GM23248 (cell line): Measurements from ENCODE around the gene IL36B. TPM values are rescaled to one million over a fixed set of nuclear protein-coding genes. Genes with fewer than 3 reads are reported as not detected.

ENCODE experiments used
- DNase-seq: peaks from one replicate; pipeline ENCODE4 v3.0.0-alpha.2; 2015
- H2AFZ ChIP-seq: fragments of 200-600 bp; sonication (generic); 2 replicates; pipeline ENCODE4 v1.6.1; 2016; ENCODE audit warnings: antibody characterized with exemption
- H3F3A ChIP-seq: fragments of 200-600 bp; sonication (generic); 2 replicates; pipeline ENCODE4 v1.6.1; 2016; ENCODE audit warnings: mild to moderate bottlenecking, antibody characterized with exemption, mixed run types; ENCODE audit not compliant: insufficient read depth
- H3K27ac ChIP-seq: fragments of 200-600 bp; sonication (generic); 2 replicates; pipeline ENCODE4 v1.5.1; 2016; ENCODE audit warnings: mild to moderate bottlenecking
- H3K27me3 ChIP-seq: fragments of 200-600 bp; sonication (generic); replicated peaks from 2 replicates; pipeline ENCODE4 v1.6.1; 2016; ENCODE audit warnings: mild to moderate bottlenecking; ENCODE audit not compliant: insufficient read depth
- H3K36me3 ChIP-seq: fragments of 200-600 bp; sonication (generic); 2 replicates; pipeline ENCODE4 v1.6.1; 2016; ENCODE audit warnings: low read depth, mild to moderate bottlenecking
- H3K4me1 ChIP-seq: fragments of 200-600 bp; sonication (generic); 2 replicates; pipeline ENCODE4 v1.6.1; 2016; ENCODE audit warnings: mild to moderate bottlenecking; ENCODE audit not compliant: insufficient read depth
- H3K4me2 ChIP-seq: fragments of 200-600 bp; sonication (generic); one replicate; pipeline ENCODE4 v1.6.1; 2016; ENCODE audit warnings: mild to moderate bottlenecking; ENCODE audit not compliant: unreplicated experiment
- H3K4me3 ChIP-seq: fragments of 200-600 bp; sonication (generic); 2 replicates; pipeline ENCODE4 v1.5.1; 2016; ENCODE audit warnings: mild to moderate bottlenecking
- H3K79me2 ChIP-seq: fragments of 200-600 bp; sonication (generic); 2 replicates; pipeline ENCODE4 v1.6.1; 2016; ENCODE audit warnings: mild to moderate bottlenecking; ENCODE audit not compliant: insufficient read depth
- H3K9ac ChIP-seq: fragments of 200-600 bp; sonication (generic); 2 replicates; pipeline ENCODE4 v1.6.1; 2016; ENCODE audit warnings: mild to moderate bottlenecking
- H3K9me2 ChIP-seq: fragments of 200-600 bp; sonication (generic); 2 replicates; pipeline ENCODE4 v1.6.1; 2016; ENCODE audit warnings: mixed run types, mild to moderate bottlenecking, moderate library complexity; ENCODE audit not compliant: insufficient read depth
- H3K9me3 ChIP-seq: fragments of 200-600 bp; sonication (generic); one replicate; pipeline ENCODE4 v1.6.1; 2017; ENCODE audit warnings: low read depth
- H4K20me1 ChIP-seq: fragments of 200-600 bp; sonication (generic); 2 replicates; pipeline ENCODE4 v1.6.0; 2016; ENCODE audit not compliant: insufficient read depth
- EZH2 ChIP-seq: fragments of 200-600 bp; sonication (generic); IDR thresholded peaks from 2 replicates; pipeline ENCODE4 v1.6.1; 2018; ENCODE audit warnings: antibody characterized with exemption, mild to moderate bottlenecking; ENCODE audit not compliant: insufficient read depth, poor library complexity, severe bottlenecking
- EZH2phosphoT487 ChIP-seq: fragments of 200-600 bp; sonication (generic); IDR thresholded peaks from 2 replicates; pipeline ENCODE4 v1.6.1; 2018; ENCODE audit warnings: antibody characterized with exemption, moderate library complexity, mild to moderate bottlenecking, low read depth; ENCODE audit not compliant: insufficient read depth
- WGBS, 2 experiments: methylation state at CpG; one replicate each; pipeline ENCODE4 v1.1.6; 2015 to 2017; ENCODE audit warnings: low lambda C conversion rate in 2 of 2, low coverage in 1 of 2; ENCODE audit errors: missing lambda C conversion rate in 2 of 2; 5-methylcytosine and 5-hydroxymethylcytosine counted together
- in situ Hi-C: fragments of 300-500 bp; cut with MboI; formaldehyde crosslinking; loops from 2 replicates; pipeline ENCODE4 v1.15.0; 2020
- polyA plus RNA-seq: library from polyadenylated mRNA; unstranded; fragments of >200 nt; fragmentation: Nextera tagmentation; extraction: Ambion mirVana; gene quantifications from 2 replicates; pipeline ENCODE4 v1.2.1, GENCODE V29; 2016
- small RNA-seq: library from RNA; depleted of rRNA; stranded (forward); fragments of <200 nt; gene quantifications from one replicate; pipeline ENCODE3, GENCODE V24; 2014; ENCODE audit warnings: low read depth, low replicate concordance
- total RNA-seq: library from RNA; depleted of rRNA; stranded (reverse); fragments of >200 nt; shearing (Covaris generic); gene quantifications from 2 replicates; pipeline ENCODE4 v1.2.3, GENCODE V29; 2014; rRNA removed

Gene IL36B
- total and polyA plus RNA-seq, 2 experiments from 2014 or later, result not detected

- DNase-seq, result no peak
These were observed 72.9 kb downstream of the IL36B start for GRCh38 chr2:112979731-112980130.

GRCh38 chr2:112977559-112978056 is 75.1 kb downstream of the IL36B start, which contains the start of gene IL36G:
IL36G (plus strand) TSS chr2:112978006; CDS start chr2:112978639, 633 bp downstream.
- Histone ChIP-seq H3K79me2 (no peaks in the 10 kb centered on the region), H3K36me3 (no peaks in the 10 kb centered on the region), H3K9me2 (no peaks in the 10 kb centered on the region), H3K4me3 (no peak within 1 kb of the TSS), H3F3A (no peaks in the 10 kb centered on the region), H3K27ac (no peak within 1 kb of the TSS), H3K4me2 (no peak within 1 kb of the TSS), H3K4me1 (no peaks in the 10 kb centered on the region), H3K9me3 (no peaks in the 10 kb centered on the region), H2AFZ (no peak within 1 kb of the TSS), H3K9ac (no peak within 1 kb of the TSS), H4K20me1 (no peaks in the 10 kb centered on the region), H3K27me3 (peaks cover 58% of the 10 kb centered on the region)
- in situ Hi-C loops, result no loop called here
- DNase-seq, result no peak
- TF ChIP-seq EZH2, result no peak
- TF ChIP-seq EZH2phosphoT487, result no peak
- 41 to 42% methylated on average over 7 of the region's 7 CpGs for WGBS, 2 experiments

More at GRCh38 chr2:112979731-112980130, 72.9 kb downstream of the IL36B start:
- WGBS, 2 experiments, result 0 to 14% methylated on average over 1 of the region's 1 CpG
- in situ Hi-C loops, result no loop called here
- no peaks in the 10 kb centered on the region for H3F3A ChIP-seq
- H3K36me3 ChIP-seq, result no peaks in the 10 kb centered on the region
- no peaks in the 10 kb centered on the region for H3K9me2 ChIP-seq
- H2AFZ ChIP-seq, result no peak overlapping the region
- H3K9ac ChIP-seq, result no peak overlapping the region
- no peak overlapping the region for H3K4me3 ChIP-seq
- H3K4me1 ChIP-seq, result no peaks in the 10 kb centered on the region
- no peaks in the 10 kb centered on the region for H4K20me1 ChIP-seq
- H3K9me3 ChIP-seq, result no peaks in the 10 kb centered on the region
- H3K4me2 ChIP-seq, result no peak overlapping the region
- no peaks in the 10 kb centered on the region for H3K79me2 ChIP-seq
- TF ChIP-seq EZH2phosphoT487 (no peak), EZH2 (no peak)
- peaks cover 66% of the 10 kb centered on the region for H3K27me3 ChIP-seq
- H3K27ac ChIP-seq, result no peak overlapping the region

Small RNAs within 50 kb of the gene (small RNA-seq; reads per million reads assigned to genes)
- gene HMGN2P23, result not detected
- gene RNU6-1180P, result not detected

Other genes with a start within 250 kb of the IL36B start
- gene IL1B, start 216.1 kb downstream of the IL36B start, total RNA-seq, result 0.86 and 3.8 TPM in 2 replicates
- 1.1 and 2.2 TPM in 2 replicates for gene IL1B, start 216.1 kb downstream of the IL36B start, polyA plus RNA-seq
- gene IL37, start 141.7 kb downstream of the IL36B start, total RNA-seq, result not detected in 2 replicates
- not detected in 2 replicates for gene IL37, start 141.7 kb downstream of the IL36B start, polyA plus RNA-seq
- gene IL36G, start 74.9 kb downstream of the IL36B start, total RNA-seq, result not detected in 2 replicates
- not detected in 2 replicates for gene IL36G, start 74.9 kb downstream of the IL36B start, polyA plus RNA-seq
- not detected in 2 replicates for gene IL36A, start 47.4 kb downstream of the IL36B start, total RNA-seq
- gene IL36A, start 47.4 kb downstream of the IL36B start, polyA plus RNA-seq, result not detected in 2 replicates
- gene IL36RN, start 6.3 kb upstream of the IL36B start, total RNA-seq, result not detected in 2 replicates
- not detected in 2 replicates for gene IL36RN, start 6.3 kb upstream of the IL36B start, polyA plus RNA-seq
- gene IL1F10, start 15.1 kb upstream of the IL36B start, total RNA-seq, result not detected in 2 replicates
- gene IL1F10, start 15.1 kb upstream of the IL36B start, polyA plus RNA-seq, result not detected in 2 replicates
- gene IL1RN, start 74.7 kb upstream of the IL36B start, total RNA-seq, result 2.4 TPM in 1 of 2 replicates, not detected in the other
- gene IL1RN, start 74.7 kb upstream of the IL36B start, polyA plus RNA-seq, result 0.14 TPM in 1 of 2 replicates, not detected in the other
- gene PSD4, start 121.1 kb upstream of the IL36B start, total RNA-seq, result 2.8 and 6.1 TPM in 2 replicates
- 0.63 and 1.1 TPM in 2 replicates for gene PSD4, start 121.1 kb upstream of the IL36B start, polyA plus RNA-seq
- gene PAX8, start 226.1 kb upstream of the IL36B start, total RNA-seq, result 2.1 and 5.8 TPM in 2 replicates
- gene PAX8, start 226.1 kb upstream of the IL36B start, polyA plus RNA-seq, result 13.1 and 20.4 TPM in 2 replicates